ENCODE measurements around the gene CCDC127.
A peak's percentile ranks its signal among the peaks of the same experiment; 100 is the strongest.

CCDC127 gene

DNA sequence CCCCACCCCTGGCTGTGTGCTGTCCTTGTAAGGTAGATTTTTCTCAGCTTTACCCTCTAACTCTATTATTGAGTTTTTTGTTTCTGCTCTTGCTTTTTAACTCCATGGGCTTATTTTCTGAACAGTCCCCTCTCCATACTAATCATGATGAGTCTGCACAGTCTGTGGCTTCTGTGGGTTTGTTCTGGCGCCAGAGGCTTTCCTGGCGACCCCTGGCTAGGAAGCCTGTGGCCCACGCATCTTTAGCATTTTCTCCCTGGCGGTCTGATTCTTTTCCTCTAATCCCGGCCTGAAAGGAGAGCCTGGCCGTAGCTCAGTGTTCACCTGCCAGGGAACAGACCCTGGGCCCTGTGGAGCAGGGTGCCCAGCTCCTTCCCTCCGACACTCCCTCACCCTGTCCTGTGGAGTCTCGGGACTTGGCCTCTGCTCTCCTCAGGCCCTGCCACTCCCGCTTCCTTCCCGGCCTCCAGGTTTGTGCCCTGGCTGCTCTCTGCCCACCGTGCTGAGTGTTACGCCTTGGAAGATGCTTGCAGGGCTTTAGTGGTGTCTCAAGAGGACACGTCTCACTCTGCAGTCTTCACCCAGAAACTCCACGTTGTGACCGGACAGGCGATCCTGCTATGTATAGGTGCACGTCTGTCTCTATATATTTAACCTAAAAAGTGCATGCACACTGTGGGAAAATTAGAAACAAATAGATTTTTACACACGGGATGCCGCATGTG lies 58.3 kb downstream of the CCDC127 start:
- Histone ChIP-seq H3K36me3 (replicated peaks) (no peaks in the 10 kb centered on the region), H3K4me3 (ENCODE audit: low read depth, low read length) (peak overlapping the region; percentile 12), H3K27me3 (replicated peaks) (no peaks in the 10 kb centered on the region), H3K27ac (peak overlapping the region; percentile 78)
- TF ChIP-seq, protein P1, sequence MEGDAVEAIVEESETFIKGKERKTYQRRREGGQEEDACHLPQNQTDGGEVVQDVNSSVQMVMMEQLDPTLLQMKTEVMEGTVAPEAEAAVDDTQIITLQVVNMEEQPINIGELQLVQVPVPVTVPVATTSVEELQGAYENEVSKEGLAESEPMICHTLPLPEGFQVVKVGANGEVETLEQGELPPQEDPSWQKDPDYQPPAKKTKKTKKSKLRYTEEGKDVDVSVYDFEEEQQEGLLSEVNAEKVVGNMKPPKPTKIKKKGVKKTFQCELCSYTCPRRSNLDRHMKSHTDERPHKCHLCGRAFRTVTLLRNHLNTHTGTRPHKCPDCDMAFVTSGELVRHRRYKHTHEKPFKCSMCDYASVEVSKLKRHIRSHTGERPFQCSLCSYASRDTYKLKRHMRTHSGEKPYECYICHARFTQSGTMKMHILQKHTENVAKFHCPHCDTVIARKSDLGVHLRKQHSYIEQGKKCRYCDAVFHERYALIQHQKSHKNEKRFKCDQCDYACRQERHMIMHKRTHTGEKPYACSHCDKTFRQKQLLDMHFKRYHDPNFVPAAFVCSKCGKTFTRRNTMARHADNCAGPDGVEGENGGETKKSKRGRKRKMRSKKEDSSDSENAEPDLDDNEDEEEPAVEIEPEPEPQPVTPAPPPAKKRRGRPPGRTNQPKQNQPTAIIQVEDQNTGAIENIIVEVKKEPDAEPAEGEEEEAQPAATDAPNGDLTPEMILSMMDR (IDR thresholded peaks at IDR 0.05; ENCODE audit: low read depth, low read length, missing control alignments) = no peak
- in situ Hi-C loops (cut with HindIII; ENCODE audit: low pct_ligation_motif_present, low sequenced_read_pairs) = no loop called here
- DNase-seq = peak; percentile 83

DNA sequence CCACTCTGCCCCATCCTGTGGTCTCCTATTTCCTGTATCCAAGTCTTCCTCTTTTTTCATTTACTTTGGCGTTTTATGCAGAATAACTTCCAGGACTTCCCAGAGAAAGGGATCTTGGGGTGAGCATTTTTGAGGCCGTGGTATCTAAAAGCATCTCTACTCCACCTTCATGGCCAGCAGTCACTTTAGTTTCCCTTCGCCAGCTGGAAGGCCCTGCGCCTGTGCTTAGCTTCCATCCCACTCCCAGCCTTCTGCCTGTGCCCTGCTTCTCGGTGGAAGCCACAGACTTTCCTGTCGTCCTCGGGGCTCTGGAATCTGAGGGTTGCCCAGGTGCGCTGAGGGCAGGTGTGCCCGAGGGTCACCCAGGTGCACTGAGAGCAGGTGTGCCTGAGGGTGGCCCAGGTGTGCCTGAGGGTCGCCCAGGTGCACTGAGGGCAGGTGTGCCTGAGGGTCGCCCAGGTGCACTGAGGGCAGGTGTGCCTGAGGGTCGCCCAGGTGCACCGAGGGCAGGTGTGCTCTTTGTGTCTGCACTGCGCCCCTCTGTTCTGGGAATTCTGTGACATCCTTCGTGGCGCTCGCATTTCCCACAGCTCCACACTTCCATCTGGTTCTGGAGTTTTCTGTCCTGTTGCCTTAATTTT lies 59.0 kb downstream of the CCDC127 start:
- TF ChIP-seq, protein P1 (IDR thresholded peaks at IDR 0.05; ENCODE audit: low read depth, low read length, missing control alignments) = no peak
- no peak overlapping the region for H3K4me3 ChIP-seq (ENCODE audit: low read depth, low read length)
- H3K36me3 ChIP-seq (replicated peaks) = no peaks in the 10 kb centered on the region
- in situ Hi-C loops (cut with HindIII; ENCODE audit: low pct_ligation_motif_present, low sequenced_read_pairs) = no loop called here
- DNase-seq = no peak
- H3K27me3 ChIP-seq (replicated peaks) = no peaks in the 10 kb centered on the region
- peak overlapping the region; percentile 78 for H3K27ac ChIP-seq

DNA sequence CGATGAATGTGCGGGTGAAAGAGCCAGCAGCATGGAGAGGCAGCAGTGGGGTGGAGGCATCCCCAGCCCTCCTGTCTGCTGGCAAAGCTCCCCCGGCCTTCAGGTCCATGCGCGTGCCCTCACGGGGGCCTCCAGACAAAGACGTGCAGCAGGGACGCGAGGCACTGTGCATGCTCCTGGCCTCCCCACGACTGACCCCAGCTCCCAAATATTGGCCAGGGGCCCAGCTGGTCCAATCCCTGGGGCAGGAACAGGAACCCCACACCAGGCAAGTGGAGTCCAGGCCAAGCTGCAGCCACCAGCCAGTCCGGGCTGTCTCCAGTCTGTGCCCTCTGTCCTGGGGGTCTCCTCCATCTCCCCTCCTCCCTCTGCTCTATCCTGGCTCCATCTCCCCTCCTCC lies 60.2 kb downstream of the CCDC127 start:
- in situ Hi-C loops (cut with HindIII; ENCODE audit: low pct_ligation_motif_present, low sequenced_read_pairs) = no loop called here
- no peak overlapping the region for H3K4me3 ChIP-seq (ENCODE audit: low read depth, low read length)
- H3K27me3 ChIP-seq (replicated peaks) = no peaks in the 10 kb centered on the region
- H3K36me3 ChIP-seq (replicated peaks) = no peaks in the 10 kb centered on the region
- TF ChIP-seq, protein P1 (IDR thresholded peaks at IDR 0.05; ENCODE audit: low read depth, low read length, missing control alignments) = no peak
- H3K27ac ChIP-seq = no peak overlapping the region
- DNase-seq = no peak

DNA sequence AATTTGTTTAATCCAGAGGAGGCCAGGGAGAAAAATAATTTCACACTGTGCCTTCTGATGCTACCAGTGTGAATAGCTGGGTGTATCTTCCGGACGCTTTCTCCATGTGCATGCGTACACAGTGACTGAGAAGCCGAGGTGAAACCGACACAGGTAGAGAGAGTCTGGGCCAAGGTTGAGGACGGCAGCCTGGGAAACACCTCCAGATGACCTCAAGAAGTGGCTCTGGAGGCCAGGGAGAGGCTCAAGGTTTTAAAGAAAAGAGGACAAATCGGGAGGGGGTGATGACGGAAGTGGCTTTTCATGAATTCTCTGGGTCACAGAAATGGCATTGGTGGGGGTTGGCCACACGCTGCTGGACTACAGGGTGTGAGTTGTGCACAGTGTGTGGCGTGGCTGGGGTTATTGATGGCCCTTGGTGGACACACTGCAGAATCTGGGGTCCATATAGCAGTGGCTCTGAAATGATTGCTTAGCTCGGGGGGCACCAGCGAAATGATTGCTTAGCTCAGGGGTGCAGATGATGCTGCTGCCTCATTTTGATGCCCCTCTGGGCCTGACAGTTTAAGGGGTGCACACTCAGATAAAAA lies 60.7 kb downstream of the CCDC127 start:
- Histone ChIP-seq H3K27me3 (replicated peaks) (no peaks in the 10 kb centered on the region), H3K36me3 (replicated peaks) (no peaks in the 10 kb centered on the region), H3K27ac (no peak overlapping the region), H3K4me3 (ENCODE audit: low read depth, low read length) (no peak overlapping the region)
- in situ Hi-C loops (cut with HindIII; ENCODE audit: low pct_ligation_motif_present, low sequenced_read_pairs) = no loop called here
- DNase-seq = no peak
- TF ChIP-seq, protein P1 (IDR thresholded peaks at IDR 0.05; ENCODE audit: low read depth, low read length, missing control alignments) = no peak

DNA sequence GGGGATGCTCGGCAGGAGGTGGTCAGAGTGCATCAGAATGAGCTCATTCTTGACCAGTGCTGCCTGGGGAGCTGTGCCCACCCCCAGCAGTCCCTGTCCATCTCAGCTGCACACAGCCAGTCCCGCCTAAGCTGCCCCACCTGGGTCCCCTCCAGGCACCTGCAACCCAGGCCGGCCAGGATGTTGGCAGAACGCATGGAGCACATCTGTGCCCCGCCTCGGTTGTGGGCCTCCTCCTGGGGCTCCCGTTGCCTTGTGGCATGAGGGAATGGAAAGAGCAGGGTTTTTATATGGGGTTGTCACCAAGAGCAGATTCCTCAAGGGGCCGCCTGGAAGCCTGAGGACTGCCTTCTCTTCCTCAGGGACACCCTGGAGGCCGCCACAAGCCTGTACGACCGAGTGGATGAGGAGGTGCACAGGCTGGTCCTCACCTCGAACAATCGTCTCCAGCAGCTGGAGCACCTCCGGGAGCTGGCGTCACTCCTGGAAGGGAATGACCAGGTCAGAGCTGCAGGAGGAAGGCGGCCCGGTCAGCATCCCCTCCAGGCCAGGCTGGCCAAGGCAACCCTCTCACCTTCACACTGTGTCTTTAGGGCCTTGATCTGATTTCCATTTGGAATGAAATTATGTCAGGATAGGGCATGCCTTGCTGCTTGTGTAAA lies 61.4 kb downstream of the CCDC127 start:
- TF ChIP-seq, protein P1 (IDR thresholded peaks at IDR 0.05; ENCODE audit: low read depth, low read length, missing control alignments) = no peak
- H3K27me3 ChIP-seq (replicated peaks) = no peaks in the 10 kb centered on the region
- in situ Hi-C loops (cut with HindIII; ENCODE audit: low pct_ligation_motif_present, low sequenced_read_pairs) = no loop called here
- no peak for DNase-seq
- no peaks in the 10 kb centered on the region for H3K36me3 ChIP-seq (replicated peaks)
- no peak overlapping the region for H3K4me3 ChIP-seq (ENCODE audit: low read depth, low read length)
- no peak overlapping the region for H3K27ac ChIP-seq

All from brain microvascular endothelial cell (primary cell).